ENCODE data around the gene ENPEP.
"Not testable (repeated sequence)": the region's sequence is repeated elsewhere in the genome, so short reads cannot be mapped to it uniquely, and the experiment has no call there.

ENPEP gene

GRCh38 chr4:110486256-110486655 is 10.3 kb downstream of the ENPEP start:
- Histone ChIP-seq H3K27me3 (replicated peaks; ENCODE audit: control insufficient read depth, insufficient read depth, low read length) (no peaks in the 10 kb centered on the region), H3K4me3 (ENCODE audit: low read length) (no peak overlapping the region), H3K4me1 (ENCODE audit: control insufficient read depth, insufficient read depth, low read length) (peaks cover 33% of the 10 kb centered on the region), H3K9ac (ENCODE audit: low read length) (no peak overlapping the region), H3K36me3 (ENCODE audit: control insufficient read depth, insufficient read depth, low read length, severe bottlenecking) (no peaks in the 10 kb centered on the region), H3K9me3 (ENCODE audit: control insufficient read depth, low read length) (no peaks in the 10 kb centered on the region)
- DNase-seq (ENCODE audit: low read depth) = no peak

- not testable (repeated sequence) for H3K4me3 ChIP-seq (ENCODE audit: low read length); H3K9ac ChIP-seq (ENCODE audit: low read length); H3K9me3 ChIP-seq (ENCODE audit: control insufficient read depth, low read length); DNase-seq (ENCODE audit: low read depth); H3K27me3 ChIP-seq (replicated peaks; ENCODE audit: control insufficient read depth, insufficient read depth, low read length); H3K36me3 ChIP-seq (ENCODE audit: control insufficient read depth, insufficient read depth, low read length, severe bottlenecking)
- peaks cover 33% of the 10 kb centered on the region for H3K4me1 ChIP-seq (ENCODE audit: control insufficient read depth, insufficient read depth, low read length)
These were observed 10.9 kb downstream of the ENPEP start for GRCh38 chr4:110486850-110487249.

GRCh38 chr4:110487873-110488272 is 11.9 kb downstream of the ENPEP start:
- no peaks in the 10 kb centered on the region for H3K27me3 ChIP-seq (replicated peaks; ENCODE audit: control insufficient read depth, insufficient read depth, low read length)
- no peak overlapping the region for H3K9ac ChIP-seq (ENCODE audit: low read length)
- peak; percentile 58 for DNase-seq (ENCODE audit: low read depth)
- no peaks in the 10 kb centered on the region for H3K36me3 ChIP-seq (ENCODE audit: control insufficient read depth, insufficient read depth, low read length, severe bottlenecking)
- H3K9me3 ChIP-seq (ENCODE audit: control insufficient read depth, low read length) = no peaks in the 10 kb centered on the region
- H3K4me3 ChIP-seq (ENCODE audit: low read length) = no peak overlapping the region
- peaks cover 33% of the 10 kb centered on the region for H3K4me1 ChIP-seq (ENCODE audit: control insufficient read depth, insufficient read depth, low read length)

GRCh38 chr4:110489901-110490508 is 14.1 kb downstream of the ENPEP start:
- Histone ChIP-seq H3K4me1 (ENCODE audit: control insufficient read depth, insufficient read depth, low read length) (peaks cover 20% of the 10 kb centered on the region), H3K9me3 (ENCODE audit: control insufficient read depth, low read length) (no peaks in the 10 kb centered on the region), H3K9ac (ENCODE audit: low read length) (no peak overlapping the region), H3K4me3 (ENCODE audit: low read length) (no peak overlapping the region), H3K27me3 (replicated peaks; ENCODE audit: control insufficient read depth, insufficient read depth, low read length) (no peaks in the 10 kb centered on the region), H3K36me3 (ENCODE audit: control insufficient read depth, insufficient read depth, low read length, severe bottlenecking) (no peaks in the 10 kb centered on the region)
- DNase-seq (ENCODE audit: low read depth) = no peak

- Histone ChIP-seq H3K36me3 (ENCODE audit: control insufficient read depth, insufficient read depth, low read length, severe bottlenecking) (no peaks in the 10 kb centered on the region), H3K4me1 (ENCODE audit: control insufficient read depth, insufficient read depth, low read length) (peaks cover 11% of the 10 kb centered on the region), H3K27me3 (replicated peaks; ENCODE audit: control insufficient read depth, insufficient read depth, low read length) (no peaks in the 10 kb centered on the region), H3K4me3 (ENCODE audit: low read length) (no peak overlapping the region), H3K9ac (ENCODE audit: low read length) (no peak overlapping the region), H3K9me3 (ENCODE audit: control insufficient read depth, low read length) (no peaks in the 10 kb centered on the region)
- DNase-seq (ENCODE audit: low read depth) = no peak
These were observed 16.6 kb downstream of the ENPEP start for GRCh38 chr4:110492522-110492921.

- Histone ChIP-seq H3K36me3 (ENCODE audit: control insufficient read depth, insufficient read depth, low read length, severe bottlenecking) (no peaks in the 10 kb centered on the region), H3K27me3 (replicated peaks; ENCODE audit: control insufficient read depth, insufficient read depth, low read length) (no peaks in the 10 kb centered on the region), H3K9ac (ENCODE audit: low read length) (no peak overlapping the region), H3K4me1 (ENCODE audit: control insufficient read depth, insufficient read depth, low read length) (peaks cover 3% of the 10 kb centered on the region), H3K9me3 (ENCODE audit: control insufficient read depth, low read length) (no peaks in the 10 kb centered on the region), H3K4me3 (ENCODE audit: low read length) (no peak overlapping the region)
- DNase-seq (ENCODE audit: low read depth) = no peak
These were observed 17.6 kb downstream of the ENPEP start for GRCh38 chr4:110493520-110493919.

GRCh38 chr4:110498420-110498819 is 22.5 kb downstream of the ENPEP start:
- Histone ChIP-seq H3K4me3 (ENCODE audit: low read length) (no peak overlapping the region), H3K4me1 (ENCODE audit: control insufficient read depth, insufficient read depth, low read length) (peaks cover 4% of the 10 kb centered on the region), H3K9ac (ENCODE audit: low read length) (no peak overlapping the region), H3K27me3 (replicated peaks; ENCODE audit: control insufficient read depth, insufficient read depth, low read length) (no peaks in the 10 kb centered on the region), H3K36me3 (ENCODE audit: control insufficient read depth, insufficient read depth, low read length, severe bottlenecking) (no peaks in the 10 kb centered on the region), H3K9me3 (ENCODE audit: control insufficient read depth, low read length) (no peaks in the 10 kb centered on the region)
- no peak for DNase-seq (ENCODE audit: low read depth)

GRCh38 chr4:110499126-110499525 is 23.2 kb downstream of the ENPEP start:
- H3K4me1 ChIP-seq (ENCODE audit: control insufficient read depth, insufficient read depth, low read length) = peaks cover 11% of the 10 kb centered on the region
- H3K4me3 ChIP-seq (ENCODE audit: low read length) = no peak overlapping the region
- no peaks in the 10 kb centered on the region for H3K27me3 ChIP-seq (replicated peaks; ENCODE audit: control insufficient read depth, insufficient read depth, low read length)
- H3K9ac ChIP-seq (ENCODE audit: low read length) = no peak overlapping the region
- no peaks in the 10 kb centered on the region for H3K36me3 ChIP-seq (ENCODE audit: control insufficient read depth, insufficient read depth, low read length, severe bottlenecking)
- no peak for DNase-seq (ENCODE audit: low read depth)
- H3K9me3 ChIP-seq (ENCODE audit: control insufficient read depth, low read length) = no peaks in the 10 kb centered on the region

GRCh38 chr4:110501826-110502225 is 25.9 kb downstream of the ENPEP start:
- Histone ChIP-seq H3K4me1 (ENCODE audit: control insufficient read depth, insufficient read depth, low read length) (peaks cover 11% of the 10 kb centered on the region), H3K9ac (ENCODE audit: low read length) (no peak overlapping the region), H3K9me3 (ENCODE audit: control insufficient read depth, low read length) (no peaks in the 10 kb centered on the region), H3K27me3 (replicated peaks; ENCODE audit: control insufficient read depth, insufficient read depth, low read length) (no peaks in the 10 kb centered on the region), H3K36me3 (ENCODE audit: control insufficient read depth, insufficient read depth, low read length, severe bottlenecking) (no peaks in the 10 kb centered on the region), H3K4me3 (ENCODE audit: low read length) (no peak overlapping the region)
- DNase-seq (ENCODE audit: low read depth) = no peak

GRCh38 chr4:110503270-110504083 is 27.5 kb downstream of the ENPEP start:
- Histone ChIP-seq H3K9me3 (ENCODE audit: control insufficient read depth, low read length) (no peaks in the 10 kb centered on the region), H3K36me3 (ENCODE audit: control insufficient read depth, insufficient read depth, low read length, severe bottlenecking) (no peaks in the 10 kb centered on the region), H3K27me3 (replicated peaks; ENCODE audit: control insufficient read depth, insufficient read depth, low read length) (no peaks in the 10 kb centered on the region), H3K4me3 (ENCODE audit: low read length) (peak overlapping the region; percentile 59), H3K9ac (ENCODE audit: low read length) (no peak overlapping the region), H3K4me1 (ENCODE audit: control insufficient read depth, insufficient read depth, low read length) (peaks cover 11% of the 10 kb centered on the region)
- DNase-seq (ENCODE audit: low read depth) = peak; percentile 30

- no peaks in the 10 kb centered on the region for H3K36me3 ChIP-seq (ENCODE audit: control insufficient read depth, insufficient read depth, low read length, severe bottlenecking)
- no peak for DNase-seq (ENCODE audit: low read depth)
- no peaks in the 10 kb centered on the region for H3K9me3 ChIP-seq (ENCODE audit: control insufficient read depth, low read length)
- no peak overlapping the region for H3K4me3 ChIP-seq (ENCODE audit: low read length)
- H3K4me1 ChIP-seq (ENCODE audit: control insufficient read depth, insufficient read depth, low read length) = peaks cover 11% of the 10 kb centered on the region
- no peaks in the 10 kb centered on the region for H3K27me3 ChIP-seq (replicated peaks; ENCODE audit: control insufficient read depth, insufficient read depth, low read length)
- H3K9ac ChIP-seq (ENCODE audit: low read length) = no peak overlapping the region
These were observed 28.1 kb downstream of the ENPEP start for GRCh38 chr4:110504084-110504435.
